Measurements from ENCODE around the gene FOSL2. TPM values are rescaled to one million over a fixed set of nuclear protein-coding genes. Genes with fewer than 3 reads are reported as not detected.
"Not testable (repeated sequence)": the region's sequence is repeated elsewhere in the genome, so short reads cannot be mapped to it uniquely, and the experiment has no call there.

FOSL2 gene
- total and polyA plus RNA-seq, 5 donors: 38.9 to 128 (median 47.0) TPM

- no peak overlapping the region for H3K27ac ChIP-seq (ENCODE audit: low read length)
Observed at GRCh38 chr2:28364610-28365009, 28.0 kb upstream of the FOSL2 start.

GRCh38 chr2:28365158-28365557 lies 27.5 kb upstream of the FOSL2 start:
- peak in 1 of 3 donors; percentile 43 for DNase-seq
- ATAC-seq: no peak
- 54% methylated on average over 8 of the region's 8 CpGs for WGBS
- Histone ChIP-seq H3K27ac (ENCODE audit: low read length) (no peak overlapping the region), H3K4me1 (ENCODE audit: control insufficient read depth, insufficient read depth, low read length) (peaks cover 9% of the 10 kb centered on the region), H3K27me3 (ENCODE audit: control insufficient read depth, insufficient read depth) (no peaks in the 10 kb centered on the region), H3K4me3 (ENCODE audit: low read length) (no peak overlapping the region), H3K9me3 (ENCODE audit: control insufficient read depth, low read length) (no peaks in the 10 kb centered on the region)
- intact Hi-C loops (cut with DNase I): no loop called here

More at GRCh38 chr2:28364610-28365009, 28.0 kb upstream of the FOSL2 start:
- WGBS: 89% methylated on average over 3 of the region's 3 CpGs
- peaks cover 9% of the 10 kb centered on the region for H3K4me1 ChIP-seq (ENCODE audit: control insufficient read depth, insufficient read depth, low read length)
- no peak overlapping the region for H3K4me3 ChIP-seq (ENCODE audit: low read length)
- DNase-seq (no peak), ATAC-seq (no peak)
- H3K9me3 ChIP-seq (ENCODE audit: control insufficient read depth, low read length): no peaks in the 10 kb centered on the region
- no peaks in the 10 kb centered on the region for H3K27me3 ChIP-seq (ENCODE audit: control insufficient read depth, insufficient read depth)
- intact Hi-C loops (cut with DNase I): no loop called here

- H3K27ac ChIP-seq (ENCODE audit: low read length): no peak overlapping the region
- H3K4me3 ChIP-seq (ENCODE audit: low read length): no peak overlapping the region
- DNase-seq: peak in 1 of 3 donors; percentile 18
- peaks cover 9% of the 10 kb centered on the region for H3K4me1 ChIP-seq (ENCODE audit: control insufficient read depth, insufficient read depth, low read length)
- intact Hi-C loops (cut with DNase I): no loop called here
- H3K9me3 ChIP-seq (ENCODE audit: control insufficient read depth, low read length): no peaks in the 10 kb centered on the region
- WGBS: 91% methylated on average over 10 of the region's 10 CpGs
- ATAC-seq: no peak
- H3K27me3 ChIP-seq (ENCODE audit: control insufficient read depth, insufficient read depth): no peaks in the 10 kb centered on the region
Observed at GRCh38 chr2:28366149-28366495, 26.5 kb upstream of the FOSL2 start.

GRCh38 chr2:28366496-28367282 lies 26.0 kb upstream of the FOSL2 start:
- intact Hi-C loops (cut with DNase I): no loop called here
- H3K9me3 ChIP-seq (ENCODE audit: control insufficient read depth, low read length): no peaks in the 10 kb centered on the region
- WGBS: 44% methylated on average over 19 of the region's 19 CpGs
- DNase-seq: peak in 2 of 3 donors; percentile 60
- no peaks in the 10 kb centered on the region for H3K27me3 ChIP-seq (ENCODE audit: control insufficient read depth, insufficient read depth)
- H3K4me1 ChIP-seq (ENCODE audit: control insufficient read depth, insufficient read depth, low read length): peaks cover 9% of the 10 kb centered on the region
- ATAC-seq: peak; percentile 59 to 74
- H3K27ac ChIP-seq (ENCODE audit: low read length): no peak overlapping the region
- H3K4me3 ChIP-seq (ENCODE audit: low read length): no peak overlapping the region

- DNase-seq: peak in 2 of 3 donors; percentile 11 to 25
Observed at GRCh38 chr2:28367667-28368356, 24.8 kb upstream of the FOSL2 start.

GRCh38 chr2:28368357-28368798 lies 24.3 kb upstream of the FOSL2 start:
- DNase-seq (peak in 2 of 3 donors; percentile 22 to 30), ATAC-seq (no peak)
- WGBS: 92% methylated on average over 9 of the region's 9 CpGs
- intact Hi-C loops (cut with DNase I): no loop called here
- H3K4me3 ChIP-seq (ENCODE audit: low read length): no peak overlapping the region
- H3K4me1 ChIP-seq (ENCODE audit: control insufficient read depth, insufficient read depth, low read length): peaks cover 9% of the 10 kb centered on the region
- H3K27ac ChIP-seq (ENCODE audit: low read length): no peak overlapping the region
- H3K27me3 ChIP-seq (ENCODE audit: control insufficient read depth, insufficient read depth): no peaks in the 10 kb centered on the region
- no peaks in the 10 kb centered on the region for H3K9me3 ChIP-seq (ENCODE audit: control insufficient read depth, low read length)

More at GRCh38 chr2:28367667-28368356, 24.8 kb upstream of the FOSL2 start:
- 87% methylated on average over 19 of the region's 19 CpGs for WGBS
- H3K9me3 ChIP-seq (ENCODE audit: control insufficient read depth, low read length): no peaks in the 10 kb centered on the region
- no peak for ATAC-seq
- H3K4me1 ChIP-seq (ENCODE audit: control insufficient read depth, insufficient read depth, low read length): peaks cover 9% of the 10 kb centered on the region
- H3K27ac ChIP-seq (ENCODE audit: low read length): no peak overlapping the region
- intact Hi-C loops (cut with DNase I): no loop called here
- no peak overlapping the region for H3K4me3 ChIP-seq (ENCODE audit: low read length)
- H3K27me3 ChIP-seq (ENCODE audit: control insufficient read depth, insufficient read depth): no peaks in the 10 kb centered on the region

GRCh38 chr2:28369358-28369757 lies 23.3 kb upstream of the FOSL2 start:
- Histone ChIP-seq H3K27me3 (ENCODE audit: control insufficient read depth, insufficient read depth) (no peaks in the 10 kb centered on the region), H3K9me3 (ENCODE audit: control insufficient read depth, low read length) (no peaks in the 10 kb centered on the region), H3K4me3 (ENCODE audit: low read length) (no peak overlapping the region), H3K4me1 (ENCODE audit: control insufficient read depth, insufficient read depth, low read length) (peaks cover 9% of the 10 kb centered on the region), H3K27ac (ENCODE audit: low read length) (no peak overlapping the region)
- DNase-seq (peak in 1 of 3 donors; percentile 20), ATAC-seq (no peak)
- WGBS: 68% methylated on average over 5 of the region's 5 CpGs
- intact Hi-C loops (cut with DNase I): no loop called here

- Histone ChIP-seq H3K4me3 (ENCODE audit: low read length) (no peak overlapping the region), H3K27ac (ENCODE audit: low read length) (no peak overlapping the region), H3K9me3 (ENCODE audit: control insufficient read depth, low read length) (no peaks in the 10 kb centered on the region), H3K27me3 (ENCODE audit: control insufficient read depth, insufficient read depth) (no peaks in the 10 kb centered on the region), H3K4me1 (ENCODE audit: control insufficient read depth, insufficient read depth, low read length) (peaks cover 9% of the 10 kb centered on the region)
- ATAC-seq: no peak
- DNase-seq: peak in 1 of 3 donors; percentile 14
- 95% methylated on average over 3 of the region's 3 CpGs for WGBS
- intact Hi-C loops (cut with DNase I): no loop called here
Observed at GRCh38 chr2:28370354-28370753, 22.3 kb upstream of the FOSL2 start.

- intact Hi-C loops (cut with DNase I); ATAC-seq: not testable (repeated sequence)
- 94% methylated on average over 4 of the region's 4 CpGs for WGBS
Observed at GRCh38 chr2:28371728-28372127, 20.9 kb upstream of the FOSL2 start.

GRCh38 chr2:28373854-28374253 lies 18.8 kb upstream of the FOSL2 start:
- ATAC-seq: no peak

More at GRCh38 chr2:28371728-28372127, 20.9 kb upstream of the FOSL2 start:
- not testable (repeated sequence) for DNase-seq; H3K27ac ChIP-seq (ENCODE audit: low read length); H3K9me3 ChIP-seq (ENCODE audit: control insufficient read depth, low read length); H3K4me3 ChIP-seq (ENCODE audit: low read length); H3K27me3 ChIP-seq (ENCODE audit: control insufficient read depth, insufficient read depth); H3K4me1 ChIP-seq (ENCODE audit: control insufficient read depth, insufficient read depth, low read length)

GRCh38 chr2:28374331-28374730 lies 18.3 kb upstream of the FOSL2 start:
- intact Hi-C loops (cut with DNase I): no loop called here
- Histone ChIP-seq H3K9me3 (ENCODE audit: control insufficient read depth, low read length) (no peaks in the 10 kb centered on the region), H3K27me3 (ENCODE audit: control insufficient read depth, insufficient read depth) (no peaks in the 10 kb centered on the region), H3K27ac (ENCODE audit: low read length) (no peak overlapping the region), H3K4me1 (ENCODE audit: control insufficient read depth, insufficient read depth, low read length) (no peaks in the 10 kb centered on the region), H3K4me3 (ENCODE audit: low read length) (no peak overlapping the region)
- DNase-seq: peak in 1 of 3 donors; percentile 33
- ATAC-seq: no peak
- WGBS: 82% methylated on average over 5 of the region's 5 CpGs

More at GRCh38 chr2:28373854-28374253, 18.8 kb upstream of the FOSL2 start:
- Histone ChIP-seq H3K4me3 (ENCODE audit: low read length) (no peak overlapping the region), H3K27me3 (ENCODE audit: control insufficient read depth, insufficient read depth) (no peaks in the 10 kb centered on the region), H3K27ac (ENCODE audit: low read length) (no peak overlapping the region), H3K9me3 (ENCODE audit: control insufficient read depth, low read length) (no peaks in the 10 kb centered on the region), H3K4me1 (ENCODE audit: control insufficient read depth, insufficient read depth, low read length) (no peaks in the 10 kb centered on the region)
- no peak for DNase-seq
- WGBS: 83% methylated on average over 4 of the region's 4 CpGs
- intact Hi-C loops (cut with DNase I): no loop called here

All from right cardiac atrium (tissue), 5 donors.